Naive B cell (primary cell): ENCODE results near the gene ZNF724. TPM values are rescaled to one million over a fixed set of nuclear protein-coding genes. Genes with fewer than 3 reads are reported as not detected.
"Not testable (repeated sequence)": the region's sequence is repeated elsewhere in the genome, so short reads cannot be mapped to it uniquely, and the experiment has no call there.

Experiments used
- ATAC-seq, 2 donors: fragments of 150-1000 bp; cut with Tn5 transposase; 2 replicates each; pipeline ENCODE4 v1.10.0; 2021; ENCODE audit warnings: low read depth in 2 of 2, mild to moderate bottlenecking in 2 of 2, moderate library complexity in 2 of 2
- DNase-seq: peaks from one replicate; pipeline ENCODE4 v3.0.0; 2022
- H3K27ac Mint-ChIP-seq, 6 donors: one replicate each; pipeline ENCODE4 v1.8.0; 2020 to 2022; ENCODE audit warnings: mild to moderate bottlenecking in 6 of 6, mixed read lengths in 6 of 6, moderate library complexity in 5 of 6, inconsistent platforms in 2 of 6
- H3K27me3 Mint-ChIP-seq, 3 donors: one replicate each; pipeline ENCODE4 v1.8.0; 2021 to 2022; ENCODE audit warnings: mixed read lengths in 3 of 3, mild to moderate bottlenecking in 1 of 3
- H3K36me3 Mint-ChIP-seq, 2 donors: one replicate each; pipeline ENCODE4 v1.8.0; 2020 to 2022; ENCODE audit warnings: mixed read lengths in 2 of 2, inconsistent platforms in 1 of 2, mild to moderate bottlenecking in 1 of 2
- H3K4me1 Mint-ChIP-seq, 3 donors: one replicate each; pipeline ENCODE4 v1.8.0; 2020 to 2022; ENCODE audit warnings: mixed read lengths in 3 of 3, inconsistent platforms in 1 of 3, mild to moderate bottlenecking in 1 of 3, moderate library complexity in 1 of 3
- H3K4me3 Mint-ChIP-seq, 8 donors: one replicate each; pipeline ENCODE4 v1.8.0; 2020 to 2022; ENCODE audit warnings: mild to moderate bottlenecking in 8 of 8, mixed read lengths in 8 of 8, moderate library complexity in 8 of 8, inconsistent platforms in 2 of 8
- H3K9me3 Mint-ChIP-seq, 7 donors: one replicate each; pipeline ENCODE4 v1.8.0; 2020 to 2022; ENCODE audit warnings: mixed read lengths in 7 of 7, mild to moderate bottlenecking in 5 of 7, inconsistent platforms in 2 of 7, moderate library complexity in 1 of 7
- polyA plus RNA-seq, 6 donors: library from polyadenylated mRNA; unstranded; fragments of 300-500 nt; fragmentation: Illumina TruSeq; gene quantifications; one replicate each; pipeline ENCODE4 v1.2.3, GENCODE V29; 2021; ENCODE audit warnings: low read depth in 6 of 6

ZNF724 gene
- polyA plus RNA-seq, 6 donors from 2014 or later = 2.8 to 6.1 (median 6.0) TPM; not detected in 1

- no peaks in the 10 kb centered on the region for H3K27me3 Mint-ChIP-seq
- H3K36me3 Mint-ChIP-seq = peaks cover 9 to 15% of the 10 kb centered on the region in 2 donors
- H3K4me1 Mint-ChIP-seq = peaks cover 2 to 12% (median 4%) of the 10 kb centered on the region in 3 donors
- no peak for ATAC-seq
- no peak overlapping the region for H3K4me3 Mint-ChIP-seq
- H3K9me3 Mint-ChIP-seq = no peaks in the 10 kb centered on the region
- no peak for DNase-seq
- H3K27ac Mint-ChIP-seq = no peak overlapping the region
These were observed 13.8 kb upstream of the ZNF724 start for GRCh38 chr19:23263870-23264590.

- ATAC-seq = no peak
These were observed 13.2 kb upstream of the ZNF724 start for GRCh38 chr19:23263396-23263795.

GRCh38 chr19:23262920-23263319 lies 12.7 kb upstream of the ZNF724 start:
- Mint-ChIP-seq H3K27me3 (no peaks in the 10 kb centered on the region), H3K36me3 (peaks cover 9 to 15% of the 10 kb centered on the region in 2 donors), H3K27ac (no peak overlapping the region), H3K4me1 (peaks cover 2 to 12% (median 4%) of the 10 kb centered on the region in 3 donors), H3K9me3 (no peaks in the 10 kb centered on the region), H3K4me3 (no peak overlapping the region)
- no peak for ATAC-seq
- DNase-seq = no peak

More at GRCh38 chr19:23263396-23263795, 13.2 kb upstream of the ZNF724 start:
- DNase-seq = no peak
- no peaks in the 10 kb centered on the region for H3K9me3 Mint-ChIP-seq
- peaks cover 9 to 15% of the 10 kb centered on the region in 2 donors for H3K36me3 Mint-ChIP-seq
- no peak overlapping the region for H3K4me3 Mint-ChIP-seq
- no peaks in the 10 kb centered on the region for H3K27me3 Mint-ChIP-seq
- no peak overlapping the region for H3K27ac Mint-ChIP-seq
- peaks cover 2 to 12% (median 4%) of the 10 kb centered on the region in 3 donors for H3K4me1 Mint-ChIP-seq

GRCh38 chr19:23261496-23262020 lies 11.4 kb upstream of the ZNF724 start:
- Mint-ChIP-seq H3K27ac (peak overlapping the region in 2 of 6 donors; percentile 15 to 73), H3K4me3 (no peak overlapping the region), H3K27me3 (no peaks in the 10 kb centered on the region), H3K9me3 (no peaks in the 10 kb centered on the region), H3K36me3 (peaks cover 9 to 15% of the 10 kb centered on the region in 2 donors), H3K4me1 (peaks cover 0 to 8% (median 4%) of the 10 kb centered on the region in 3 donors)
- DNase-seq (no peak), ATAC-seq (no peak)

DNA sequence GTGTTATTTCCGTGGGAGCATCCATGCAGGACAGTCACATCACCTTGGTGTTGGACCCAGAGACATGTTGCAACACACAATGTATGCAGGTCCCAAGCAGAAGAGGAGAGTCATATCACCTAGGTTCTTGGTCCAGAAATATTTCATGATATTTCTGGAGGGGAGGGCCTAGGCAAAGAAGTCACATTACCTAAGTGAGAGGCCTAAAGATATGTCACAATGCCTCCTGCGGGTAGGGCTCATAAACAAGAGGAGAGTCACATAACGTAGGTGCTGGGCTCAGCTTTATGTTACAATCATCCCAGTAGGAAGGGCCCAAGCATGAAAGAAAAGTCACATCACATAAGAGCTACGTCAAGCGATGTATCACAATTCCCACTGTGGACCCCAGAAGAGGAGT lies 10.8 kb upstream of the ZNF724 start:
- no peaks in the 10 kb centered on the region for H3K27me3 Mint-ChIP-seq
- H3K4me1 Mint-ChIP-seq = peaks cover 0 to 8% (median 4%) of the 10 kb centered on the region in 3 donors
- ATAC-seq = no peak
- no peak for DNase-seq
- H3K36me3 Mint-ChIP-seq = peaks cover 9 to 15% of the 10 kb centered on the region in 2 donors
- H3K27ac Mint-ChIP-seq = peak overlapping the region in 1 of 6 donors; percentile 8
- no peaks in the 10 kb centered on the region for H3K9me3 Mint-ChIP-seq
- no peak overlapping the region for H3K4me3 Mint-ChIP-seq

DNA sequence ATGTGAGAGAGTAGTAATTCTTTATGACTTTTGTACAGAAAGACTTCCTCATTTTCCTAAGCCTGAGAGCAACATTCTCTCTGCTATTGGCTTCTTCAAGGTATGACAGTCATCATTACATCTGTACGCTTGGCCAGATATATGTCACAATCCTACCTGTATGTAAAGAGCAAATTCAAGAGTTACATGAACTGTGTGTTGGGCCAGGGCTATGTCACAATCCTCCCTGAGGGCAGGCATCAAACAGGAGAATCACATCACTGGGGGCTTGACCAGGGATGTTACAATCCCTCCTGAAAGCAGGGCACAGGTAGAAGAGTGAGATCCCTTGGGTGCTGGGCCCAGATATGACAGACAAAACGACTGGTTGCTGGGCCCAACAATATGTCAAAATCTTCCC lies 9.8 kb upstream of the ZNF724 start:
- Mint-ChIP-seq H3K27me3 (no peaks in the 10 kb centered on the region), H3K4me3 (no peak overlapping the region), H3K4me1 (peaks cover 0 to 8% (median 4%) of the 10 kb centered on the region in 3 donors), H3K36me3 (peaks cover 9 to 15% of the 10 kb centered on the region in 2 donors), H3K27ac (no peak overlapping the region), H3K9me3 (no peaks in the 10 kb centered on the region)
- DNase-seq (no peak), ATAC-seq (no peak)

GRCh38 chr19:23255700-23256099 lies 5.5 kb upstream of the ZNF724 start:
- Mint-ChIP-seq H3K36me3 (peaks cover 3 to 11% of the 10 kb centered on the region in 2 donors), H3K4me1 (no peaks in the 10 kb centered on the region), H3K27ac (no peak overlapping the region), H3K4me3 (no peak overlapping the region), H3K9me3 (no peaks in the 10 kb centered on the region), H3K27me3 (no peaks in the 10 kb centered on the region)
- ATAC-seq (no peak), DNase-seq (no peak)

- H3K4me3 Mint-ChIP-seq = no peak overlapping the region
- H3K9me3 Mint-ChIP-seq = no peaks in the 10 kb centered on the region
- ATAC-seq (no peak), DNase-seq (no peak)
- H3K36me3 Mint-ChIP-seq = no peaks in the 10 kb centered on the region
- peak overlapping the region in 1 of 6 donors; percentile 41 for H3K27ac Mint-ChIP-seq
- H3K27me3 Mint-ChIP-seq = no peaks in the 10 kb centered on the region
- peaks cover 5 to 12% (median 9%) of the 10 kb centered on the region in 3 donors for H3K4me1 Mint-ChIP-seq
These were observed 4.1 kb upstream of the ZNF724 start for GRCh38 chr19:23254141-23254910.

GRCh38 chr19:23253256-23253655 lies 3.1 kb upstream of the ZNF724 start:
- ATAC-seq, H3K9me3 Mint-ChIP-seq, H3K36me3 Mint-ChIP-seq, H3K4me3 Mint-ChIP-seq, DNase-seq, H3K27me3 Mint-ChIP-seq: not testable (repeated sequence)
- H3K27ac Mint-ChIP-seq = peak overlapping the region in 1 of 6 donors; percentile 34
- H3K4me1 Mint-ChIP-seq = peaks cover 5 to 21% (median 9%) of the 10 kb centered on the region in 3 donors

DNA sequence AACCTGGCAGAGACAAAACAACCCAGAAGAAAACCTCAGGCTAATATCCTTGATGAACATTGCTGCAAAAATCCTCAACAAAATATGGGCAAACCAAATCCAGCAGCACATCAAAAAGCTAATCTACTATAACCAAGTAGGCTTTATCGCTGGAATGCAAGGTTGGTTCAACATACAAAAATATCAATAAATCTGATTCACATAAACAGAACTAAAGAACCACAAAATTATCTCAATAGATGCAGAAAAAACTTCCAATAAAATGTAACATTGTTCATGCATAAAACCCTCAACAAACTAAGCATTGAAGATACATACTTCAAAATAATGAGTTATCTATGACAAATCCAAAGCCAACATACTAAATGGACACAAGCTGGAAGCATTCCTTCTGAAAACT lies 8.8 kb downstream of the ZNF724 start:
- peak overlapping the region in 1 of 8 donors; percentile 25 for H3K4me3 Mint-ChIP-seq
- no peak for DNase-seq
- H3K36me3 Mint-ChIP-seq = peaks cover 33 to 36% of the 10 kb centered on the region in 2 donors
- no peaks in the 10 kb centered on the region for H3K27me3 Mint-ChIP-seq
- ATAC-seq = no peak
- peaks cover 0 to 5% (median under 1%) of the 10 kb centered on the region in 3 donors for H3K4me1 Mint-ChIP-seq
- H3K27ac Mint-ChIP-seq = no peak overlapping the region
- H3K9me3 Mint-ChIP-seq = peaks cover 4 to 54% (median 36%) of the 10 kb centered on the region in 7 donors

- Mint-ChIP-seq H3K4me3 (no peak overlapping the region), H3K4me1 (peaks cover 0 to 3% (median 0%) of the 10 kb centered on the region in 3 donors), H3K36me3 (peaks cover 27 to 37% of the 10 kb centered on the region in 2 donors), H3K27ac (peak overlapping the region in 2 of 6 donors; percentile 11 to 28), H3K27me3 (no peaks in the 10 kb centered on the region), H3K9me3 (peaks cover 6 to 85% (median 76%) of the 10 kb centered on the region in 7 donors)
- ATAC-seq (no peak), DNase-seq (no peak)
These were observed 27.1 kb downstream of the ZNF724 start for GRCh38 chr19:23222998-23223652.

DNA sequence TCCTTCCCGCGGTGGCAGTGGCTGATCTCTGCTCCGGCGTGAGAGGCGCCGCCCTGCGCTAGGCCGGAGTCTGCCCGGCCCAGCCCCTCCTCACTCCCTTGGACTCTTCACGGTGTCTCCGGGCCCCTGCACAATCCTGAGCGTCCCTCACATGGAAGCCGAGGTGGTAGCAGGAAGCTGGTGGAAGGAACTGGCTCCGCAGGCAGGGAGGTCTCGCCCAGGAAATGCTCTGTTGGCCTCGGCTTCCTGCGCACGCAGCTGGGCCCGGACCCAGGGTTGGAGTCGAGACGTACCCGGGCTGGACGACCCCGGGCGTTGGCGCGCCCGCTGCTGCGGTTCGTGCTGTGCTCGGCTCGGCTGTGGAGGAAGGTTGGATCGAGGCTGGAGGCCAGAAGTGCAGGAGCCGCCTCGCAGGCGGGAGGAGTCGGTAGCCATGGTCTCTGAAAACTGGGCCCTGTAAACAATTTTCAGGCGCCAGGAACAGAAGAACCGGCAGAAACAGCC lies 46.3 kb downstream of the ZNF724 start:
- no peak for ATAC-seq
- Mint-ChIP-seq H3K36me3 (no peaks in the 10 kb centered on the region), H3K27me3 (peaks cover 0 to 12% (median 0%) of the 10 kb centered on the region in 3 donors), H3K27ac (no peak overlapping the region), H3K4me1 (no peaks in the 10 kb centered on the region), H3K9me3 (peaks cover 4 to 29% (median 13%) of the 10 kb centered on the region in 7 donors), H3K4me3 (peak overlapping the region in 1 of 8 donors; percentile 41)
- DNase-seq = no peak

DNA sequence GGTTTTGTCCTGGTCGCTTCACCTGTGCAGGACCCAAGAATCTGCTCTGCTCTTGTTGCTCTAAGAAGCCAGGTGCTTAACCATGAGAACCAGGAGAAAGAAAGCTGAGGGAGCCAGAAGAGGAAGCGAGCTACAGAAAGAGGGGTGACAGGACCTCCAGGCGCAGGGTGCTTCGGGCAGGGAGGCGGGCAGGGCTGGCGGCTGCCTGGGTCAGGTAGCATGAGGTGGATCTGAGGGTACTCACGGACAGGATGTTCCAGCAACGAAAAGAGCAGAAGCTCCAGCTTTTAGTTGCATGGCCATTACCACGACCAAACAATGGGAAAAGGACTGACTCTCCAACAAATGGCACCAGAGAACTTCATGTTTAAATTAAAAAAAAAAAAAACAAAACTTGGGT lies 59.9 kb downstream of the ZNF724 start:
- DNase-seq (no peak), ATAC-seq (no peak)
- H3K4me1 Mint-ChIP-seq = no peaks in the 10 kb centered on the region
- H3K9me3 Mint-ChIP-seq = peaks cover 0 to 24% (median 16%) of the 10 kb centered on the region in 7 donors
- H3K27ac Mint-ChIP-seq = no peak overlapping the region
- H3K27me3 Mint-ChIP-seq = no peaks in the 10 kb centered on the region
- H3K4me3 Mint-ChIP-seq = no peak overlapping the region
- H3K36me3 Mint-ChIP-seq = no peaks in the 10 kb centered on the region
